K562 (cell line): Measurements from ENCODE around the gene RYR1. TPM values are rescaled to one million over a fixed set of nuclear protein-coding genes. Genes with fewer than 3 reads are reported as not detected.
"Not testable (repeated sequence)": the region's sequence is repeated elsewhere in the genome, so short reads cannot be mapped to it uniquely, and the experiment has no call there.

Experiments
- ATAC-seq: fragments of 200-7000 bp; cut with Tn5 transposase; 3 replicates; pipeline ENCODE4 v1.9.1; 2020; ENCODE audit warnings: moderate library complexity
- BruUV-seq: library from RNA; stranded (reverse); fragments of 400-500 nt; replicated peaks from 2 replicates; lab custom pipeline; 2021; lab: Mats Ljungman, UMichigan
- CTCF ChIA-PET: fragments of 300-600 bp; formaldehyde crosslinking; extraction: SDS; loops from one replicate; lab custom pipeline; 2021; ENCODE audit warnings: low intra/inter-chr PET ratio; lab: Yijun Ruan, JAX
- POLR2A ChIA-PET: fragments of 300-600, 350-650 bp; sonication (Branson Sonifier 250); formaldehyde crosslinking; extraction: SDS; loops from one replicate; lab custom pipeline; 2021; ENCODE audit warnings: antibody characterized with exemption, inconsistent platforms; lab: Yijun Ruan, JAX
- DNase-seq, 4 experiments: peaks; one replicate each; pipeline versions ENCODE4 v3.0.0 to v3.0.0-alpha.2; 2011 to 2018; ENCODE audit warnings: low spot score in 3 of 4, mixed read lengths in 3 of 4; ENCODE audit errors: extremely low read depth in 1 of 4
- FAIRE-seq: peaks from 2 replicates; lab custom pipeline; 2011; peaks lifted over from hg19 to GRCh38; lab: Jason Lieb, UNC
- H2AFZ ChIP-seq: 2 replicates; pipeline ENCODE4 v1.6.0; 2011; ENCODE audit warnings: low read depth, low read length, control low read depth, inconsistent platforms
- H3K27ac ChIP-seq: fragments of 200-600 bp; 3 replicates; pipeline ENCODE4 v1.8.0; 2011; ENCODE audit warnings: low read depth, mild to moderate bottlenecking, control low read depth, inconsistent platforms, low read length, moderate library complexity, mixed read lengths; ENCODE audit errors: extremely low read depth
- H3K27me3 ChIP-seq, 2 experiments: fragments of 300-600 bp in 1 of 2; 2 replicates in 1 of 2; 3 replicates in 1 of 2; pipeline versions ENCODE4 v1.6.0 to v1.8.0; 2011; ENCODE audit warnings: inconsistent platforms in 2 of 2, low read length in 2 of 2, mild to moderate bottlenecking in 1 of 2, mixed read lengths in 1 of 2, moderate library complexity in 1 of 2; ENCODE audit not compliant: control insufficient read depth in 2 of 2, insufficient read depth in 2 of 2
- H3K36me3 ChIP-seq: fragments of 300-600 bp; 3 replicates; pipeline ENCODE4 v1.8.0; 2011; ENCODE audit warnings: mild to moderate bottlenecking, low read length, inconsistent platforms; ENCODE audit not compliant: control insufficient read depth, insufficient read depth
- H3K4me1 ChIP-seq, 2 experiments: fragments of 200-600 bp in 1 of 2; replicated peaks in 1 of 2; 2 replicates in 1 of 2; 3 replicates in 1 of 2; pipeline versions ENCODE4 v1.5.1 to v1.8.0; 2011; ENCODE audit warnings: inconsistent platforms in 2 of 2, low read length in 2 of 2, mild to moderate bottlenecking in 1 of 2, mixed read lengths in 1 of 2, moderate library complexity in 1 of 2; ENCODE audit not compliant: control insufficient read depth in 2 of 2, insufficient read depth in 2 of 2
- H3K4me2 ChIP-seq: 2 replicates; pipeline ENCODE4 v1.6.1; 2011; ENCODE audit warnings: low read length, control low read depth, inconsistent platforms, mixed read lengths; ENCODE audit not compliant: insufficient read depth
- H3K4me3 ChIP-seq: fragments of 200-600 bp; sonication (generic), shearing (Covaris generic); 2 replicates; pipeline ENCODE4 v1.5.1; 2016; ENCODE audit warnings: control low read depth, inconsistent platforms
- H3K79me2 ChIP-seq: fragments of 200-600 bp; 3 replicates; pipeline ENCODE4 v1.8.0; 2011; ENCODE audit warnings: low read length, inconsistent platforms; ENCODE audit not compliant: control insufficient read depth, insufficient read depth
- H3K9ac ChIP-seq, 2 experiments: 2 replicates each; pipeline versions ENCODE4 v1.6.0 to v1.6.1; 2011; ENCODE audit warnings: low read depth in 2 of 2, low read length in 2 of 2, control low read depth in 1 of 2, inconsistent platforms in 1 of 2, mild to moderate bottlenecking in 1 of 2, mixed read lengths in 1 of 2; ENCODE audit not compliant: insufficient read depth in 1 of 2
- H3K9me1 ChIP-seq: one replicate; pipeline ENCODE4 v1.6.0; 2011; ENCODE audit warnings: inconsistent platforms, mild to moderate bottlenecking, low read length, moderate library complexity; ENCODE audit not compliant: control insufficient read depth, insufficient read depth
- H3K9me3 ChIP-seq: replicated peaks from 2 replicates; pipeline ENCODE4 v1.5.1; 2011; ENCODE audit warnings: low read depth, low read length, inconsistent platforms; ENCODE audit not compliant: control insufficient read depth, insufficient read depth
- H4K20me1 ChIP-seq: replicated peaks from 2 replicates; pipeline ENCODE4 v1.6.1; 2011; ENCODE audit warnings: low read length, inconsistent platforms, mixed read lengths; ENCODE audit not compliant: control insufficient read depth, insufficient read depth
- AFF4 ChIP-seq: sonication (generic); formaldehyde crosslinking; IDR thresholded peaks from 2 replicates; pipeline ENCODE4 v1.8.0; 2023; ENCODE audit warnings: mild to moderate bottlenecking, missing genetic modification reagents
- RBFOX2 ChIP-seq: fragments of 200-400 bp; formaldehyde crosslinking; IDR thresholded peaks from 2 replicates; pipeline ENCODE4 v1.6.1; 2017; ENCODE audit warnings: low read depth, mild to moderate bottlenecking, low read length, moderate library complexity
- SUPT5H ChIP-seq: fragments of 450-650 bp; IDR thresholded peaks from 2 replicates; pipeline ENCODE4 v1.6.1; 2016
- YBX1 ChIP-seq: fragments of 450-650 bp; IDR thresholded peaks from 2 replicates; pipeline ENCODE4 v1.7.1; 2016; ENCODE audit warnings: mild to moderate bottlenecking
- WGBS: fragments of 100-300 bp; shearing (Covaris generic); methylation state at CpG from one replicate; pipeline ENCODE4 v1.1.6; 2016; ENCODE audit warnings: low coverage, mixed read lengths; ENCODE audit not compliant: insufficient coverage; ENCODE audit errors: missing lambda C conversion rate; 5-methylcytosine and 5-hydroxymethylcytosine counted together
- in situ Hi-C: fragments of 300-500 bp; cut with MboI; formaldehyde crosslinking; loops from 4 replicates; pipeline ENCODE4 v1.15.0; 2018; ENCODE audit warnings: inconsistent platforms, mixed read lengths
- intact Hi-C: fragments of 100-400 bp; cut with micrococcal nuclease; formaldehyde crosslinking; loops from 2 replicates; pipeline ENCODE4 v1.14.2; 2022
- polyA plus RNA-seq, 8 experiments: library from polyadenylated mRNA; depleted of rRNA in 4 of 8; stranded (reverse) in 5 of 8; unstranded in 3 of 8; fragments of >200 nt; fragmentation: Nextera tagmentation in 2 of 8; fragmentation: Illumina TruSeq in 1 of 8; extraction: Ambion mirVana in 2 of 8; extraction: Trizol in 1 of 8; gene quantifications; 2 replicates each; pipeline versions ENCODE4 v1.2.1 to v1.2.3, GENCODE V29; 2011 to 2014; ENCODE audit warnings: inconsistent platforms in 1 of 8, missing spikeins in 1 of 8
- total RNA-seq, 7 experiments: library from RNA; depleted of rRNA in 6 of 7; stranded (reverse); fragments of >200 nt in 6 of 7; fragmentation: Illumina TruSeq in 2 of 7; extraction: Trizol in 2 of 7; gene quantifications; 2 replicates each; pipeline versions ENCODE4 v1.2.1 to v1.2.3, GENCODE V29; 2011 to 2021; ENCODE audit warnings: low replicate concordance in 1 of 7

The RYR1 gene
- total and polyA plus RNA-seq, 9 of the 15 experiments (the other 6 are each of a cell fraction or from before 2014, with no cell fraction given) = 0.11 to 7.4 (median 3.7) TPM

DNA sequence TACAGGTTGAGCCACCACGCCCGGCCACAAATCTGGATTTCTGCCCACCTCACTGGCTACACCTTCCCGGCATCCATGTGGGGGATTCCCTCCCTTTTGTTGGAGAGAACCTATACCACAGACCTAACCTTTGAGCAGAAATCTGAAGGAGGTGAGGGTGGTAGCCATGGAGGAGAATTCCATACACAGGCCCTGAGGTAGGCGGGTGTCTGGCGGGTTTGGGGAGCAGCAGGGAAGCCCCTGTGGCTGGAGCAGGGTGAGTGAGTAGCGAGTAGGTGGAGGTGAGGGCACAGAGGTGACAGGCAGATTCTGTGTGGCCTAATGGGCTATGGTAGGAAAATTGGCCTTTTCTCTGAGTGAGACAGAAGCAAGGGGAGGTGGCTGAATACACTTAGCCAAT is 196.1 kb downstream of the RYR1 start:
- DNase-seq (no peak), ATAC-seq (no peak), FAIRE-seq (no peak)
- 95% methylated on average over 4 of the region's 6 CpGs for WGBS
- Histone ChIP-seq H3K9me3 (no peaks in the 10 kb centered on the region), H4K20me1 (no peaks in the 10 kb centered on the region), H3K9me1 (no peaks in the 10 kb centered on the region), H3K4me2 (no peak overlapping the region), H3K79me2 (peaks cover 4% of the 10 kb centered on the region; the same call in 1 of the 3 replicates), H2AFZ (no peak overlapping the region), H3K4me3 (no peak overlapping the region), H3K27me3 (no peaks in the 10 kb centered on the region), H3K36me3 (peaks cover 87% of the 10 kb centered on the region; the same call in 2 of the 3 replicates), H3K27ac (no peak overlapping the region), H3K9ac (peak overlapping the region in 1 of 2 experiments; percentile 50; a peak in 2 of 4 replicates), H3K4me1 (peaks cover 0 to 4% of the 10 kb centered on the region in 2 experiments; a peak in 2 of 5 replicates)
- POLR2A ChIA-PET = interaction anchor here (0.5 to 0.7 kb wide), 4 partner anchors 14 to 220 kb away, joined by 3 read pairs; no protein-coding TSS in a partner anchor
- CTCF ChIA-PET = no interaction called here
- TF ChIP-seq AFF4 (CRISPR knock-in tag) (no peak), SUPT5H (0 out of 2 replicates have a peak, but pooled peaks have one; percentile 17), RBFOX2 (peak; percentile 16; the same call in 1 of the 2 replicates), YBX1 (no peak)
- in situ Hi-C loops (no loop called here), intact Hi-C loops (no loop called here)
- no TSS peak for BruUV-seq

GRCh38 chr19:38631301-38631700 is 197.8 kb downstream of the RYR1 start:
- Histone ChIP-seq H3K4me1 (peaks cover 4 to 19% of the 10 kb centered on the region in 2 experiments; a peak in 4 of 5 replicates), H3K36me3 (peaks cover 87% of the 10 kb centered on the region)
- CTCF ChIA-PET, FAIRE-seq, H3K27me3 ChIP-seq, H4K20me1 ChIP-seq, H3K79me2 ChIP-seq, H2AFZ ChIP-seq, H3K9me3 ChIP-seq, H3K27ac ChIP-seq, DNase-seq, H3K9me1 ChIP-seq, H3K9ac ChIP-seq, H3K4me2 ChIP-seq, ATAC-seq, H3K4me3 ChIP-seq, POLR2A ChIA-PET: not testable (repeated sequence)
- in situ Hi-C loops = loop anchor here (5.0 kb wide), 1 partner anchor 229 kb away; the partner anchor contains the start of gene FAM98C
- intact Hi-C loops = loop anchor here (10.0 kb wide), 1 partner anchor 116 kb away; no protein-coding TSS in a partner anchor
- 79% methylated on average over 8 of the region's 11 CpGs for WGBS
- BruUV-seq = TSS peak; percentile 17
